CD4-positive, alpha-beta T cell treated with Interleukin-4 for 1 hour (primary cell): ENCODE data around the gene PSMD6.
A peak's percentile ranks its signal among the peaks of the same experiment; 100 is the strongest.

Experiments
- DNase-seq, 2 donors: peaks; one replicate each; pipeline ENCODE4 v3.0.0-alpha.2; 2020 to 2022

The PSMD6 gene

DNA sequence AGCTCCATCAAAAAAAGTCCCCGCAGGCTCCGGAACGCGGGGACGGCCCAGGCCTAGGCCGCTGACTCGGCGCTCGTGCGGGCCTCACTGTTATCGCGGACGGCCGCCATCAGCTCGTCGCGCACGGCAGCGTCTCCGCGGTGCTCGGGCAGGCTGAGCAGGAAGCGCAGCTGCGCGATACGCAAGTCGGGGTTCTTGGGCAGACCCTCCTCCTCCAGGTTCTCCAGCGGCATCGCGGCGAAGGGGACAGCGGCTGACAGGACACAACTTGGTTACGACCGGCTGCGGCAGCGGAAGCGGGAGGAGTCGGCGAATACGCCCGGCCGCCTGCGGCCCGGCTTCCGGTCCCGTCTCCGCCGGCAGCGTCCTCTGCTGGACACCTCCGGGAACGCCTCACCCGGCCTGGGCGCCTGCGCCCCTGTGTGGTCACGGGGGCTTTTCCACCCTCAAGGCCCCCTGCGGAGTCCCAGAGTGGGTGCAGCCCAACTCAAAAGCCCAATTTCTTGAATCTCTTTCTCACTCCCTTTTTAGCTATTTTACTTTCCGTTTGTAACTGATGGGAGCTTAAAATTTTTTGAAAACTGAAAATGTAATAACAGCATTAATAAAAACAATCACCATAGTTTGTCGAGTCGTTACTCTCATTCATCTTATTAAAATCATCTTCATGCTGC, at the start of gene PSMD6:
Gene PSMD6, minus strand, starts transcription at position 308 of the 674 bp plus-strand sequence. Its CDS starts 75 bp downstream, at position 233.
- peak; percentile 90 to 94 for DNase-seq

DNA sequence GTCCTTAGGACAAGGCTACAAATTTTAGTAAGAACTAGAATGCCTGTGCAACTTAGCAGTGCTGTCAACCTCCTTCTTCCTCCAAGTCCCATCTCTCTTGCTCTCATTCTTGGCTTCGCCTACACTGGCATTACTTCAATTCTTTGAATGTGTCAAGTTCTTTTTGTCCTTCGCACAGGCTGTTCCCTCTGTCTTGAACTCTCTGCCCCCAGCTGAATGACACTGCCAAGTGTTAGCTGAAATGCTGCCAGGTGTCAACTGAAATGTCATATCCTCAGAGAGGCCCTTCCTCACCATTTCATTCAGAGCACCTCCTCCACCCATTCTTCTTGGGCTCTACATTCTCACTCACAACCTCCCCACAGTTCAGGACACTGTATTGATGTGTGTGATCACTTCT, 48.8 kb upstream of the PSMD6 start:
- no peak for DNase-seq

DNA sequence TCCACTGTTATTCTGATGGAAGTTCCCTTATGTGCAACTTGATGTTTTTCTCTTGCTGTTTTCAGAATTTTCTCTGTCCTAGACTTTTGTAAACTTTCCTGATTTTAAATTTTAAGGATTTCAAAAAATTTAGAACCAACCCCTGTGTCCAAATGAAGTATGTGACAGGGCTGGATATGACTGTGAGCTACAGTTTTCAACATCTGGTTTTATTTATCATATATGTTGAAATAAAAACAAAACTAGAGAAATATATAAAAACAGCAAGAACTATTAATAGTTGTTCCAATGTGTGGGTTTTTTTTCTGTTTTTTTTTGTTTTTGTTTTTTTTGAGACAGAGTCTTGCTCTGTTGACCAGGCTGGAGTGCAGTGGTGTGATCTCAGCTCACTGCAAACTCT, 47.4 kb upstream of the PSMD6 start:
- no peak for DNase-seq

DNA sequence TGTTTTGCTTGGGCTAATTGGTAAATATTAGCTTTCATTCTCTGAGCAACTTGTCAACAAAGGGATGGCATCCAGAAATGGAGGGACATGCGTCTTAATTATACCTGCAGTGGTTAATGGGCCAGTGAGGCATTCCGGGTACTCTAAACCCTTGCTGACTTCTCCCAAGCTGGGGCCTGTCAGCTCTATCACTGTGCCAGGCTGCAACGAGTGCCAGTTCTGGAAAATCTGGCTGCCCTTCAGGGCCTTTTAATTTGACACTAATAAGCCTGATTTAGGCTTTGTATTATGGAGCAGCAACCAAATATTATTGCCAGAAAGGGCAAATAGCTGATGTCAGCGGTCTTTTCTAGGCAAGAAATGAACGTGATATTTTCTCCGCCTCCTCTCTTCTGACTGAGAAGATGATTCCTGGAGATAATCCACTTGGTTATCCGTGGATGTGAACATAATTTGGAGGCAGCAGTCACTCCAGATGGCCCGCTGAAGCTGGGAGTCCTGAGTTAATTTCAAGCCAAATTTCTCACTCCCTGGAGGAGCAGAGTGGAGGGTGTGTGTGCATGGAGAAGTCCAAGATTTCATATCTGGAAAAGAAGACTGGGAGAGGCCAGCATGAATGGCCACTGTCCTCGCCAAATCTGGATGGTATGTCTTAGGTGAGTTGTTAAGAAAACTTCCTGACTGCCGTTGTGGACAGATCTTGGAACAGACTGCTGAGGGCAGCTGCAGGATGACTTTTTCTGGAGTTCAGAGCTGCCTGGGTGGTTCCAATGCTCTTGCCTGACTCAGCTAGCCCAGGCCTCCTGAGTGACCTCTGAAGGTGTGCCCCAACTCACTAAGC, 44.4 kb upstream of the PSMD6 start:
- DNase-seq: no peak

DNA sequence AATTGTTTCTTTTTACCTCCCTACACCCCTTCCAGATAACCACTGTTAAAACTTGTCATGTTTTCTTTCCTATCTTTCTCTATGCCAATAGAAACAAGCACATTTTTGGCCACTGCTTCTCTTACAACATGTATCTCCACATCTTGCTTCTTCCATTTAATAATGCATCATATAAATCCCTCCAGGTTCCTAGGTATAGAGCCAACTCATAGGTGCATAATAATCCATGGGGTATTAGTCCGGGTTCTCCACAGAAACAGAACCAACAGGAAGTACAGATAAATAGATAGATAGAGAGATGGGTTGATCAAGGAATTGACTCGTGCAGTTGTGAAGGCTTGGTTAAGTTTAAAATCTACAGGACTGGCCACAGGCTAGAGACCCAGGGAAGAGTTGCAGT, 41.5 kb upstream of the PSMD6 start:
- DNase-seq: no peak

DNA sequence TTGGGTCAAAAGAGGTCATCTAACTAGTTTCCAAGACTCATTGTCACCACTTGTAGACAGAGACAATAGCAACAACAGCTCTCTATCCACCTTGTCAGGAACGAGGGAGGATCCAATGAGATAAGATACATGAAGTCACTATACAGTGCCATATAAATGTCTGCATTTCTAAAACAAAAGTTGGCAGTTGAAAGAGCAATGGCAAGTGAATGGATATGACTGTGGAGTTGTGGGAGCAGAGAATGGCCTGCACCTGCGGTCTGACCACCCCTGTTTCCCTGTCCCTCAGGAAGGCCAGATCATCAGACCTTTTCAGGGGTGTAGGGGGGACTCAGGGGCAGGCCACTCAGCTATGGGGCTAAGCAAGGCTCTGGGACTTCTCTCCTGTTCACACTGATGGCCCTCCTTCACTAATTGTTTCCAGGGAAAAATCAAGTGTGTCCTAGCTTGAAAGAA, 40.7 kb upstream of the PSMD6 start:
- DNase-seq: no peak

DNA sequence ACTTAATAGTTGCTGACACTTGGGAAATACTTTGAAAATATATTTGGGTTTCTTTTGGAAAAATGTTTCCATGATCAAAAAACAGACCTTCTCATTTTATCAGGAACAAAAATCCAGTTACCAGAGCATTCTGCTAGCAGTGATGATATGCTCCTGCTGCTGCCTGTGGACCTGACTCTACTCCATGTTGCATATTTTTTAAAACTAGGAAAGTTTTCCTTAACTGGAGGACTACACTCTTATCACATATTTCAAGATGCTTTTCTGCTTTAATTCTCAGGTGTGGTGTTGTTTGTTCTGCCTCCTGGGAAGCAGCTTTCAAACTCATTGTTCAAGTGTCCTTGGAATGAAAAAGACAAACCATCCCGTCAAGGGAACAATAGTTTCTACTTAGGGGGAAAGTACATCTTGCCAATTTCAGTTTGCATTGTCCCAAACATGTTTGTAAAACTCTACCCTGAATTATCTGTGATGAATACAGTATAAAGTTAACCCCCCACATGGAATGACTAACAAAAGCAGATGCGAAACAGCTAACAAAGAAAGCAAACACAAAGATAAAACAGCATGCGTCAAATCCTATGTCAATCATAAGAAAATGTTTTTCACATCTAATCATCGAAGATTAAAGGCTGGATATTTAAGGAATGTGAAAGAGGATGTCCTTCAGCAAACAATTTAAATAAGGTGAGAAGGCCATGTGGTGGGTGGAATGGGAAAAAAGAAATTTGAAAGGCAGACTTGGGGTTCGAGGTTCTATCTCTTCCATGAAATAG, 40.1 kb upstream of the PSMD6 start:
- no peak for DNase-seq

DNA sequence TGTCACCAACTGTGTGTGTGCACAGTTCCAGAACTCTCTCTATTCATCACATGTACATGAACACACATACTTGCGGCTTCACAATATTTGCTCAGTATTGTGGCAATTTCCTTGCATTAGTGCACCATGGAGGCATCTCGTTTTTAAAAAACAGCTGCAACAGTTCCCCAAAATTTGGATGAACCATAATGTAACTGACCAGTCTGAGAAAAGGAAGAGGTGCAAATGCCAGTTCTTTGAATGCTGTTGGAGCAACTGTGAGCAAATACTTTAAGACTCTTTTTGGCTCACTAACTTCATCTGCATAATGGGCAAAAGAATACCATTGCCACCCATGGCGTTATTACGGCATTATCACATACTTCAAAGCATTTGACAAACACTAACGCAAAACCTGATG, 38.3 kb upstream of the PSMD6 start:
- no peak for DNase-seq

DNA sequence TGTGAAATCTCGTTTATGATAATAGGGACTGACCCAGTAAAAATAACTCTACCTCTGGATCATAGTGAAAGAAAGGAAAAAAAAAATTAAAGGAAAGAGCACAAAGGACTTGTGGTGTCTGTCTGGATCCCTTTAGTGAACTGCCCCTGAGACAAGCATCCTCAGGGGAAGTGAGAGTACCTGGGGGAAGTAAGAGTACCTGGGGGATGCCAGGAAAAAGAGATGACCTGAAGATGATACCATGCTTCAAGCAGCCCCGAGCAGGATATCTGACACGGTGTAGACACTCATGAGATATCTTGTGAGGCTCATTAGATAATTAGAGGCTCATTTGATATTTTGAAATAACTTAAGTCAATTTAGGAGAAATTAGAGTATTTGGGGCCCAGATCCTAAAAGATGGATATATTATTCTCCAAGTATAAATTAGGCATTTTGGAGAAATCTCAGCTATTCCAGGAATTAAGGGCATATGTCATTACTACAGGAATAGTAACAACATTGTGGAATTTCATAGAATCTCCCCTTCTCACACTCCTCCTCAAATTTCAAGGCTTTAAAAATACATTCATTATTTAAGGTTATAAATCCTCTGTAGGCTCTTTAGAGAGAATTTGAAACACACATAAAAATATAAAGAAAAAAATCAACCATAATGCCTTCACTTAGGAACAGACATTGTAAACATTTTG, 36.3 kb upstream of the PSMD6 start:
- no peak for DNase-seq

DNA sequence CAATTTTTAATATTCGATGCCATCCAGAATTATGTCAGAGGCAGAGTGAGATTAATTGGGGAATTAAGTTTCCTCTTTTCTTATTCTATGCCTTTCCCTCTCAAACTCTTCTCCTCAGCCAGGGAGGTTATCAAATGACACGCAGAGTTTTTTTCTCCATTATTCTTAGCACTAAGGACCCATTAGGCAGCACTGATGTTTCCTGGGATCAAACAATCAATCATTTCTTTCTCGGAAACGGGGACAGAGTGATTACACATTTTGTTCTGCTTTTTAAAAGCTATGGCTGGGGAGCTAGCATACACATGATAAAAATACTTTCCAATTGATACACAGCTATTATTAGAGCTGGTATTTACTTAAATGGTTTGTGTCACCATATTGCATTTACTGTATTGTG, 35.3 kb upstream of the PSMD6 start:
- no peak for DNase-seq

DNA sequence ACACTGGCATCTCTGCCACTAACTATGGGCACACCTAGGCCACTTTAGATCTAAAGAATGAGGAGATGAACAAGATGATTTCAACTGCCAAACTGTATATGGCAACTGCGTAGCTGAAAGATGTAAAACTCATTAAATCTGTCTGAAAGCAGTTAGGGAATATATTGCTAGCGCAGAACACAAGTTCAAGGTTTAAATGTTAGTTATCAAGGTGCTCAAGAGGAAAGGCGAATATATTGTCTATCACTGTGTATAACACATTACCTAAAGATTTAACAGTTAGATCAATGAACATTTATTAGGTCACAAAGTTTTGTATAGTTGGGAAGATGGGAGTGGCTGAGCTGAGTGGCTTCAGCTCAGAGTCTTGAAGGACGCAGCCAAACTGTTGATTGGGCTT, 33.9 kb upstream of the PSMD6 start:
- no peak for DNase-seq

DNA sequence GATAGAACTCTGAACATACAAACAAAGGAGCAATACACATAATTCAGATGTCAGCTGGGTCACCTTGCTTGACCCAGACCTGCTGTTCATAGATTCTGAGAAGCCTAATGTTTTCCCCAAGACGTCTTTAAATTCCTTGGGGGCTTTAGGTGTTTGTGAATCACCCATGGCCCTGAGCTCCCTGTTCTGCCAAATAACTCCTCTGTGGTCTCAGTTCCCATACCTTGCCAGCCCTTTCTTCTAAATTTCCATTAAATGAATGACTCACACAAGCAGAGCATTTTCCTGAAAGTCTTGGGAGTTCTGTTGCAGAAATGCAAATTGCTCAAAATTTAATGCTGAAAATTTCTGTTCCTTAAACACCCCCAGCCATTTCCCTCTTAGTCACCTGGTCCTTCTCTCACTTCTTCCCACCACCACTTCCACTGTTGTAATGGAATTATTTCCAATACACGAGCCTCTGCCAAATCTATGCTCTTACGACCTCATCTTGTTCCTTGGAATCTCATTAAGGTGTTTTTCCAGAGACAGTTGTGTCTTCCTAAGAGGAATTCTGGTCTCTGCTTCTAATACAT, 33.4 kb upstream of the PSMD6 start:
- no peak for DNase-seq

DNA sequence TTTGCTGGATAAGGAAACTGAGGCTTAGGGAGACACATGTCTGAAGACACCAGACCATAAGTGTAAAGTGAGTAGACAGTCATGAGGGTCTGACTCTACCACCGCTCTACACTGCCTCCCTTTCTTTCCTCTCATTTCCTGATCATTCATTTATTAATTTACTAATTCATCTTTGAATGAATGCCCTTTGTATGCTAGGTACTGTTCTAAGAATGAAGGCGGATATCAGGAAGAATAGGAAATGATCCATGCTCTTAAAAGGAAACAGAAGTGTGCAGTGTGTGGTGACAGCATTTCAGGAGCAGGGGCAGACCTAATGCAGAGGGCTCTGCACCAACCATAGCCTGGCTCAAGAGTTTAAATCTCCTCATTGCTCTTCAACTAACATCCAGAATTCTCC, 31.8 kb upstream of the PSMD6 start:
- DNase-seq: no peak

DNA sequence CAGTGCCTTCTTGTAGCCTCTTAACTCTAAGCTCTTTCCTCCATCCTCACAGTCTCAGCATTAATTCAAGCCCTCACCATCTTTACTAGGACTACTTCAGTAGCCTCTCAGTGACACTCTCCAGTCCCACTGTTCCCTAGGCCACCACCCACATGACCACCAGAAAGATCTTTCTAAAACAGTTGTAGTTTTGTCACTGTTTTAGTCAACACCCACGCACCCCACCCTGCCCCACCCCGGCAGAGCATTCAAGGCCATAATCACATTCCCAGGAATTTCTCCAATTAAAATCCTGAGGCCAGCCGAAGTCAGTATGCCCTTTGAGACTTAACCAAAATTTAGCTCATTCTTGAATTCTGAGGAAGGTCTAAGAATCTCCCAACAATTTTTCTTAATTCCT, 31.2 kb upstream of the PSMD6 start:
- DNase-seq: no peak

DNA sequence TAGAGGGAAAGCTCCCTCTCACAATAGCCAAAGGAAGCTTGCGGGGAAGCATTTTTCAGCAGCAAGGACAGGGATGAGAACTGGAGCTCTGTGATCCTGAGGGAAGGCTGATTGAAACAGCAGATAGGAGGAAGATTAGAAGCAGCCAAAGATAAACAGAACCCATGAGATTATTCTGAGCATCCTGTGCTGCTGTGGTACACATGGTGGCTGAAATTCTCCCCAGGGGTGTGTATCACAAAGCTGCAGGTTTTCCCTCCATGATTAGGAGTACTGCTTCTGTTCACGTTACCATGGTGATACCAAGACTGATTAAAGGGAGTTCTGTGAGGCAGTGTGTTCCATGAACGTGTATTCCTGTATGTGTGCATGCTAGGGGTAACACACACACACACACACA, 30.3 kb upstream of the PSMD6 start:
- no peak for DNase-seq

DNA sequence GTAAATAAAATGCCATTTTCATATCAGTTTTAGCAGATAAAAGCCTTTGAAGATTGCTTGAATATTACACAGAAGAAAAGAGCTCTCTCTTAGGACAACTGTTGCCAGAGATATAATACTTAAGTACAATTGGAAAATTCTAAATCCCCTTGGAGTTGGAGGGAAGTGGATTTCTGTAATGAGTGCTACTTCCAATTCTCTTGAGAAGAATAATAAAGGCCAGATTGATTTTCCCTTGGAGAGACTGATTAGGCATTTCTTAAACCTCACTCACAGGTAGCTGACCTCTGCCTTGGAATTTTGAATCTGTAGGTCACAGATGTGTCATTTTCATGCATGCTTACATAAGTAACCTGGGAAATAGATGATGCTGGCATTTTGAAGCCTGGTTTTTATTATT, 29.8 kb upstream of the PSMD6 start:
- DNase-seq: no peak

DNA sequence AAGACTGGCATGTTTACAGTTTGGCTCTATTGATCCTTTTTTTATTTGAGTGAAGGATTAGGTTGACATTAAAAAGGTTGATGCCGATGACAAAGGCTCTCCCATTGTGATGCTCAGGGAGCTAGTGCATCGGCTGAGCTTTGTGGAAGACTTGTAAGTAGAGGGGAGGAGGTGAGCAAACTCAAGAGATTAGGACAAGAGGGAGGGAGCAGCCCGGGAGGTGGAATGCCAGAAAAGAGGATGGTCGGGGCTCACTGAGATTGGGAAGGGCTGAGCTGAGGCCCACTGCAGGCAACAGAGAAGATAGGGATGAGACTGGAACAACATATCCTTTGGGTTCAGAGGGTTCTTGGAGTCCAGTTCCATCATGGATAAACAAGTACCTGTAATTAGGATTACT, 26.5 kb upstream of the PSMD6 start:
- no peak for DNase-seq

DNA sequence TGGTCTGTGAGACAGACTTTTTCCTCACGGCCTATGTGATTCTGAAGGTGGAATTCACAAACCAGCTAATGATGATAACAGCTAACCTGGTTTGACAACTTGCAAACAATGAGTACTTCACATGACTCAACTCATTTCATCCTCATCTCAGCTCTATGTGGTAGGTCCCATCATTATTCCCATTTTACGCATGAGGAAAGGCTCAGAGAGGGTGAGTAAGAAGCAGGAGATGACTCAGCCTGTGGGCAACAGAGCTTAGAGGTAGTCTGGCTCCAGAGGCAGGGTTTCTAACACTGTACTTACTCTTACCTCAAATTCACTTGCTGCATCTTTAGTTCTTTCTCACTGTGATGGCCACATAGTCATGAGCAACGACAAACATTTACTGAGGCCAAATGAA, 25.8 kb upstream of the PSMD6 start:
- DNase-seq: no peak

DNA sequence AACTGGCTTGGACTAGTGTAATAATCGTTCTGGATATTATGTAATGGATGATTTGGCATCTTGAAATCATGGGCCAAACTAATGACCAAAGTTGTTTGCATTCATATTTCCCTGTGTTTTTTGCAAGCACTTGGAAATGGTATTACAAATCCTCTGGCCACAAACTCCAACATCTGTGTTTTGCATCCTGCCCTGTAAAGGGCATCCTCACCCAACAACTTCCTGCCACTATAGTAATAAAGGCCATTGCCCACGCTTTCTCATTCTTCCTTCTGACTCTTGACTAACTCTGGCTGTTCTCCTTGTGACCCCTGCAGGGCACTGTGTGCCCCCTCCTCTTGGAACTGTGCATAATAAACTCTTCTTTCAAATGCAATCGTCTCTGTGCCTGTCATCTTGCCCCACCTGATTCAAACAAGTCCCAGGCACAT, 25.4 kb upstream of the PSMD6 start:
- no peak for DNase-seq

DNA sequence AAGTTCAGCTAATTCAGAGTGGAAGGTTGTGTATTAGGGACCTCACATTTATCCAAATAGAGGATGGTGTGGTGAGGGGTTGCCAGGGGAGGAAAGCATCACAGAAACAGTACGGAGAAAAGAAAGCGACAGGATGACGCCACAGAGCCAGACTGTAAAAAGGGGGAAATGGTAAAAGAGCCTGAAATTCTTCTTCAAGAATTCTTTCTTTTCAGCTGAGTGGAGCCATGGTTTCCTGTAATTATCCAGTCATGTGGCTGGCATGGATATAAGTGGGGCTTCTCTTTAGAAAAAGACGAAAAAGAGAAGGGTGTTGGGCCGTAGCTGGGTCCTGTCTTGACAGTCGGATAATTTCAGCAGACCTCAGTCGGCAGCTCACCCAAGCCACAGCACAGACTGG, 24.5 kb upstream of the PSMD6 start:
- DNase-seq: no peak

DNA sequence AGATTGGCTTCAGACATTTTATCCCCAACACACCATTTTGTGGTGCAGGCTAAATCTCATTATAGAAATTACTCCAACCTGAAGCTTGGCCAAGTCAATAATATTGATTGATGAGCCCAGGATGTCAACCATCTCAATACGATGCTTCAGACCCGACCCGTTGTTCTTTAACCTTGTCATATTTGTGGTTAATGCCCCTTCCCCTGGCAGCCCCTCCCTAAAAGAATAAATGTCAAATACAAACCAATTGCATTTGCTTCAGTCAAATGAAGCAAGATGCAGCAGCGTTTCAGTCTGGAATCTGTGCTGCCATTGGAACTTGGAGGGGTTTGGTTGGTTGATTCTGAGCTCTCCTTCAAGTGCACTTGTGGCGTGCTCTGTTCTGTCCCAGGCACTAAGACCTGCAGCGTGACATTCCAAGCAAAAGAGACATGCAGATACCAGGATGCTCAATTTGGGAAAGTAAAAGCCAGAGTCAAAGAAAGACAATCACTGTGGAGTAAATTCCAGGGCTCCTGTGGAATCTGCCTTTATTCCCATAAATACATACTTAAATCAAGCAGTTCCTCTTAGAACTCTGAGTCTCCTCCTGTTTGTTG, 23.8 kb upstream of the PSMD6 start:
- no peak for DNase-seq

DNA sequence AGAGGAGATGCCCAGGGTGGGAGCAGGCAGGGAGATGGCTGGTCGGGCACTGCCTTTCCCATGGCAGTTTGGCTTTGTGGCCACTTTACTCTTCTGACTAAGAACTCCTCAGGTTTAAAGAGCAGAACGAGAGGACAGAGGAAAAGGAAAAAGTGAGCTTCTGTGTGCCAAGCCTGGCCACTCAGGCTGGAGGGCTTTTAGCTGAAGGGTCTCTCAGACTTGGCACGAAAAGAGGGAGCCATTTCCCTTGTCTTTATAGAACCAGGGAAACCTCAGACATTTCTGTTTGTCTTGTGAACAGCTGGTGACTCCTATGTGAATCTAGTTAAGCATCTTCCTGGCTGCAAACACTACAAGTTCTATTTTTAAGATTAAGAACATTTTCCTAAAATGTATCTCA, 23.3 kb upstream of the PSMD6 start:
- DNase-seq: no peak
